ENCODE results near the gene LATS1. TPM values are rescaled to one million over a fixed set of nuclear protein-coding genes. Genes with fewer than 3 reads are reported as not detected.

LATS1 gene
- total RNA-seq, 4 donors from 2014 or later = 29.2 to 54.5 (median 35.6) TPM

- WGBS, 2 donors (ENCODE audit: low coverage in 1 of 2) = 93 to 100% methylated on average over 2 to 4 of the region's 4 CpGs
- H3K4me1 ChIP-seq = no peaks in the 10 kb centered on the region
Measured at GRCh38 chr6:149660028-149660427, 57.9 kb downstream of the LATS1 start.

GRCh38 chr6:149657441-149657840 lies 60.5 kb downstream of the LATS1 start:
- Histone ChIP-seq H3K27ac (no peak overlapping the region), H3K4me1 (no peaks in the 10 kb centered on the region), H3K36me3 (peaks cover 8 to 47% of the 10 kb centered on the region in 2 donors), H3K27me3 (no peaks in the 10 kb centered on the region), H3K9me3 (no peaks in the 10 kb centered on the region), H3K4me3 (no peak overlapping the region)
- TF ChIP-seq POLR2AphosphoS5 (IDR thresholded peaks at IDR 0.05) = no peak
- no peak for TF ChIP-seq CTCF (IDR thresholded peaks at IDR 0.05)
- no peak for TF ChIP-seq POLR2A (IDR thresholded peaks at IDR 0.05)
- TF ChIP-seq EP300 (IDR thresholded peaks at IDR 0.05) = no peak
- 92 to 93% methylated on average over 4 to 5 of the region's 5 CpGs for WGBS, 2 donors (ENCODE audit: low coverage in 1 of 2)
- ATAC-seq = no peak

More at GRCh38 chr6:149660028-149660427, 57.9 kb downstream of the LATS1 start:
- Histone ChIP-seq H3K27me3 (no peaks in the 10 kb centered on the region), H3K36me3 (peaks cover 8 to 73% of the 10 kb centered on the region in 2 donors), H3K9me3 (no peaks in the 10 kb centered on the region), H3K27ac (no peak overlapping the region), H3K4me3 (no peak overlapping the region)
- no peak for ATAC-seq
- no peak for TF ChIP-seq EP300 (IDR thresholded peaks at IDR 0.05)
- TF ChIP-seq POLR2A (IDR thresholded peaks at IDR 0.05) = no peak
- no peak for TF ChIP-seq POLR2AphosphoS5 (IDR thresholded peaks at IDR 0.05)
- no peak for TF ChIP-seq CTCF (IDR thresholded peaks at IDR 0.05)

- no peaks in the 10 kb centered on the region for H3K27me3 ChIP-seq
- H3K9me3 ChIP-seq = no peaks in the 10 kb centered on the region
- H3K36me3 ChIP-seq = no peaks in the 10 kb centered on the region
- H3K4me1 ChIP-seq = peaks cover 0 to 22% (median 3%) of the 10 kb centered on the region in 3 donors
- no peak for TF ChIP-seq POLR2AphosphoS5 (IDR thresholded peaks at IDR 0.05)
- TF ChIP-seq POLR2A (IDR thresholded peaks at IDR 0.05) = no peak
- H3K4me3 ChIP-seq = no peak overlapping the region
- no peak overlapping the region for H3K27ac ChIP-seq
- no peak for ATAC-seq
Measured at GRCh38 chr6:149651056-149651455, 66.8 kb downstream of the LATS1 start.

GRCh38 chr6:149648148-149649145 lies 69.5 kb downstream of the LATS1 start, which contains the start of gene KATNA1:
Gene KATNA1 (minus strand): TSS chr6:149648714. CDS start chr6:149638547, 10,167 bp downstream.
- peak within 1 kb of the TSS; percentile 21 to 91 (median 86) for H3K27ac ChIP-seq
- no peaks in the 10 kb centered on the region for H3K36me3 ChIP-seq
- H3K4me1 ChIP-seq = peaks cover 0 to 35% (median 3%) of the 10 kb centered on the region in 3 donors
- 0% methylated on average over 8 to 11 of the region's 69 CpGs for WGBS, 2 donors (ENCODE audit: low coverage in 1 of 2)
- peak; percentile 85 for TF ChIP-seq POLR2AphosphoS5 (IDR thresholded peaks at IDR 0.05)
- TF ChIP-seq POLR2A (IDR thresholded peaks at IDR 0.05) = peak; percentile 59 to 68
- TF ChIP-seq CTCF (IDR thresholded peaks at IDR 0.05) = no peak
- no peak for TF ChIP-seq EP300 (IDR thresholded peaks at IDR 0.05)
- no peaks in the 10 kb centered on the region for H3K27me3 ChIP-seq
- H3K4me3 ChIP-seq = peak within 1 kb of the TSS; percentile 68 to 72
- no peaks in the 10 kb centered on the region for H3K9me3 ChIP-seq
- peak; percentile 97 for ATAC-seq

- Histone ChIP-seq H3K4me3 (peak overlapping the region in 1 of 2 donors; percentile 72), H3K27me3 (no peaks in the 10 kb centered on the region), H3K36me3 (no peaks in the 10 kb centered on the region), H3K4me1 (peaks cover 0 to 35% (median 3%) of the 10 kb centered on the region in 3 donors), H3K9me3 (no peaks in the 10 kb centered on the region), H3K27ac (no peak overlapping the region)
- ATAC-seq = no peak
- TF ChIP-seq POLR2AphosphoS5 (IDR thresholded peaks at IDR 0.05) = no peak
- TF ChIP-seq EP300 (IDR thresholded peaks at IDR 0.05) = no peak
- TF ChIP-seq CTCF (IDR thresholded peaks at IDR 0.05) = no peak
- TF ChIP-seq POLR2A (IDR thresholded peaks at IDR 0.05) = no peak
- 85 to 97% methylated on average over 3 of the region's 3 CpGs for WGBS, 2 donors (ENCODE audit: low coverage in 1 of 2)
Measured at GRCh38 chr6:149646599-149646998, 71.3 kb downstream of the LATS1 start.
